ENCODE results near the gene EFHD1. TPM values are rescaled to one million over a fixed set of nuclear protein-coding genes. Genes with fewer than 3 reads are reported as not detected.

The EFHD1 gene
- total and polyA plus RNA-seq, 4 donors: 2.2 to 8.6 (median 4.9) TPM

GRCh38 chr2:232674491-232674890 lies 41.1 kb downstream of the EFHD1 start:
- no peak for TF ChIP-seq CTCF (IDR thresholded peaks at IDR 0.05; ENCODE audit: control extremely low read depth, extremely low read depth)
- DNase-seq (no peak), ATAC-seq (ENCODE audit: insufficient read depth, low FRiP score) (no peak)
- no peaks in the 10 kb centered on the region for H3K27me3 ChIP-seq (ENCODE audit: control insufficient read depth in 3 of 3, insufficient read depth in 3 of 3, low read length in 2 of 3)
- no peak overlapping the region for H3K4me3 ChIP-seq
- H3K36me3 ChIP-seq (ENCODE audit: control insufficient read depth in 4 of 4, insufficient read depth in 4 of 4, low read length in 4 of 4): no peaks in the 10 kb centered on the region
- H3K4me1 ChIP-seq (ENCODE audit: control insufficient read depth in 5 of 5, insufficient read depth in 5 of 5, low read length in 5 of 5): peaks cover 0 to 5% (median 0%) of the 10 kb centered on the region in 5 donors
- 80 to 81% methylated on average over 6 of the region's 6 CpGs for WGBS, 2 donors
- H3K9ac ChIP-seq (ENCODE audit: insufficient read depth in 1 of 2, low read length in 2 of 2): no peak overlapping the region
- peaks cover 0 to 2% (median 0%) of the 10 kb centered on the region in 4 donors for H3K9me3 ChIP-seq (ENCODE audit: control insufficient read depth in 4 of 4, insufficient read depth in 3 of 4, low read length in 3 of 4)
- no peak overlapping the region for H3K27ac ChIP-seq (ENCODE audit: low read depth in 1 of 2, low read length in 1 of 2)

- WGBS, 2 donors: 93 to 94% methylated on average over 10 of the region's 10 CpGs
- H3K9me3 ChIP-seq (ENCODE audit: control insufficient read depth in 4 of 4, insufficient read depth in 3 of 4, low read length in 3 of 4): peaks cover 0 to 2% (median 0%) of the 10 kb centered on the region in 4 donors
- ATAC-seq (ENCODE audit: insufficient read depth, low FRiP score) (no peak), DNase-seq (no peak)
- peaks cover 0 to 5% (median 0%) of the 10 kb centered on the region in 5 donors for H3K4me1 ChIP-seq (ENCODE audit: control insufficient read depth in 5 of 5, insufficient read depth in 5 of 5, low read length in 5 of 5)
- H3K27ac ChIP-seq (ENCODE audit: low read depth in 1 of 2, low read length in 1 of 2): no peak overlapping the region
- no peak overlapping the region for H3K4me3 ChIP-seq
- no peaks in the 10 kb centered on the region for H3K36me3 ChIP-seq (ENCODE audit: control insufficient read depth in 4 of 4, insufficient read depth in 4 of 4, low read length in 4 of 4)
- no peak overlapping the region for H3K9ac ChIP-seq (ENCODE audit: insufficient read depth in 1 of 2, low read length in 2 of 2)
- TF ChIP-seq CTCF (IDR thresholded peaks at IDR 0.05; ENCODE audit: control extremely low read depth, extremely low read depth): no peak
- no peaks in the 10 kb centered on the region for H3K27me3 ChIP-seq (ENCODE audit: control insufficient read depth in 3 of 3, insufficient read depth in 3 of 3, low read length in 2 of 3)
Observed at GRCh38 chr2:232675381-232675780, 42.0 kb downstream of the EFHD1 start.

- no peaks in the 10 kb centered on the region for H3K27me3 ChIP-seq (ENCODE audit: control insufficient read depth in 3 of 3, insufficient read depth in 3 of 3, low read length in 2 of 3)
- no peak for DNase-seq
- no peaks in the 10 kb centered on the region for H3K9me3 ChIP-seq (ENCODE audit: control insufficient read depth in 4 of 4, insufficient read depth in 3 of 4, low read length in 3 of 4)
- WGBS, 2 donors: 93 to 94% methylated on average over 7 of the region's 7 CpGs
- H3K4me1 ChIP-seq (ENCODE audit: control insufficient read depth in 5 of 5, insufficient read depth in 5 of 5, low read length in 5 of 5): no peaks in the 10 kb centered on the region
- no peak for TF ChIP-seq CTCF (IDR thresholded peaks at IDR 0.05; ENCODE audit: control extremely low read depth, extremely low read depth)
- no peaks in the 10 kb centered on the region for H3K36me3 ChIP-seq (ENCODE audit: control insufficient read depth in 4 of 4, insufficient read depth in 4 of 4, low read length in 4 of 4)
- no peak overlapping the region for H3K27ac ChIP-seq (ENCODE audit: low read depth in 1 of 2, low read length in 1 of 2)
- H3K9ac ChIP-seq (ENCODE audit: insufficient read depth in 1 of 2, low read length in 2 of 2): no peak overlapping the region
- no peak overlapping the region for H3K4me3 ChIP-seq
- no peak for ATAC-seq (ENCODE audit: insufficient read depth, low FRiP score)
Observed at GRCh38 chr2:232680006-232680405, 46.6 kb downstream of the EFHD1 start.

GRCh38 chr2:232681527-232681926 lies 48.1 kb downstream of the EFHD1 start:
- TF ChIP-seq CTCF (IDR thresholded peaks at IDR 0.05; ENCODE audit: control extremely low read depth, extremely low read depth): no peak
- Histone ChIP-seq H3K9ac (ENCODE audit: insufficient read depth in 1 of 2, low read length in 2 of 2) (no peak overlapping the region), H3K4me1 (ENCODE audit: control insufficient read depth in 5 of 5, insufficient read depth in 5 of 5, low read length in 5 of 5) (no peaks in the 10 kb centered on the region), H3K36me3 (ENCODE audit: control insufficient read depth in 4 of 4, insufficient read depth in 4 of 4, low read length in 4 of 4) (no peaks in the 10 kb centered on the region), H3K4me3 (no peak overlapping the region), H3K27me3 (ENCODE audit: control insufficient read depth in 3 of 3, insufficient read depth in 3 of 3, low read length in 2 of 3) (no peaks in the 10 kb centered on the region), H3K9me3 (ENCODE audit: control insufficient read depth in 4 of 4, insufficient read depth in 3 of 4, low read length in 3 of 4) (no peaks in the 10 kb centered on the region), H3K27ac (ENCODE audit: low read depth in 1 of 2, low read length in 1 of 2) (no peak overlapping the region)
- ATAC-seq (ENCODE audit: insufficient read depth, low FRiP score) (no peak), DNase-seq (no peak)
- 86 to 89% methylated on average over 10 of the region's 10 CpGs for WGBS, 2 donors
